NK-92 treated with Interleukin-12 subunit alpha and Interleukin-12 subunit beta, amount 100 ng/mL, for 24 hours (cell line): ENCODE results near the gene CCDC185.
"Not testable (repeated sequence)": the region's sequence is repeated elsewhere in the genome, so short reads cannot be mapped to it uniquely, and the experiment has no call there.

ENCODE experiments used
- DNase-seq: peaks from one replicate; lab custom pipeline; 2025; lab: John Stamatoyannopoulos, UW

The CCDC185 gene

DNA sequence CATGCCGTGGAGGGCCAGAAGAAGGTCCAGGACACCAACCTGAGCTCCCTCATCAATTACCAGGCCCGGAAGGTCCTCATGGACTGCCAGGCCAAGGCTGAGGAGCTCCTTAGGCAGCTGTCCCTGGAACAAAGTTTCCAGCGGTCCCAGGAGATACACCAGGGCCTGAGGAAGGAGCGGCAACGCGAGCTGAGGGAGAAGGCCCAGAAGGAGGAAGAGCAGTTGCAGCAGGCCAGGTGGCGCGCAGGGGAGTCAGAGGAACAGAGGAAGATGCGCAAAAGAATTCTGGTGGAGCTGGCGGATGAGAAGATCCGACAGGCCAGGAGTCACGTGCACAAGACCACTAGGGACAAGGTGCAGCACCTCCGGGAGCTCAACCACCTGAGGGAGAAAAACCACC, 1.5 kb downstream of the CCDC185 start:
- DNase-seq, result no peak

DNA sequence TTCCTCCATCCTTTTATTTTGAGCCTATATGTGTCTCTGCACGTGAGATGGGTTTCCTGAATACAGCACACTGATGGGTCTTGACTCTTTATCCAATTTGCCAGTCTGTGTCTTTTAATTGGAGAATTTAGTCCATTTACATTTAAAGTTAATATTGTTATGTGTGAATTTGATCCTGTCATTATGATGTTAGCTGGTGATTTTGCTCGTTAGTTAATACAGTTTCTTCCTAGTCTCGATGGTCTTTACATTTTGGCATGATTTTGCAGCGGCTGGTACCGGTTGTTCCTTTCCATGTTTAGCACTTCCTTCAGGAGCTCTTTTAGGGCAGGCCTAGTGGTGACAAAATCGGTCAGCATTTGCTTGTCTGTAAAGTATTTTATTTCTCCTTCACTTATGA, 6.2 kb downstream of the CCDC185 start:
- not testable (repeated sequence) for DNase-seq

DNA sequence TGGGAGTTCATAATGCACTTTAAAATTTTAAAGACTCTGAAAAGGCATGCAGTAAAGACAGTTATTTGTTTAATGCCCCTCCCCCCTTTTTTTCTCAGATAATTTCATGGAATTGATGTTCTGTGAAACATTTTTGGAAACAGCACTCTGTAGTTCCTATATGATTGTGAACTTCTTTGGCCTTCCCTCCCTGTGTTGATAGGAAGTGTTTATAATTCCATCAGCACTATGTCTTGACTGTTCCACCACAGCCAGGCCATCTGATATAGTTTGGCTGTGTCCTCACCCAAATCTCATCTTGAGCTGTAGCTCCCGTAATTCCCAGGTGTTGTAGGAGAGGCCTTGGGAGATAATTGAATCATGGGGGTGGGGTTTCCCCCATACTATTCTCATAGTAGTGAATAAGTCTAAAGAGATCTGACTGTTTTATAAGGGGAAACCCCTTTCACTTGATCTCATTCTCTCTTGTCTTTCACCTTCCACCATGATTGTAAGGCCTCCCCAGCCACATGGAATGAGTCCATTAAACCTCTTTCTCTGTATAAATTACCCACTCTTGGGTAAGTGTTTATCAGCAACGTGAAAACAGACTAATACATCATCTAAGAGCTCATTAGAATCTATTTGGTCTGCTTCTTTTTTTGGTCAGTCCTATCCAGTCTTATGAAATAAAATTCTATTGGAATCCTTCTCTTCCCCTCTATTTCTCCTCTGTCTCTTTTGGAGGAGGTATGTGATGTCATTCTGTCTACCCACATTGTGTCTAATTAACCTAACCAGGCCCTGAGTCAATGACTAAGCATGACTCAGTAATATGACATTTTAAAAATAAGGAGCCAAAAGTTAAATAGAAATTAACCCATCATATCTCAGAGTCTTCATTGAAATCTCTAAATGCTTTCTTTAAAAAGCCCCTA, 8.9 kb downstream of the CCDC185 start:
- no peak for DNase-seq

DNA sequence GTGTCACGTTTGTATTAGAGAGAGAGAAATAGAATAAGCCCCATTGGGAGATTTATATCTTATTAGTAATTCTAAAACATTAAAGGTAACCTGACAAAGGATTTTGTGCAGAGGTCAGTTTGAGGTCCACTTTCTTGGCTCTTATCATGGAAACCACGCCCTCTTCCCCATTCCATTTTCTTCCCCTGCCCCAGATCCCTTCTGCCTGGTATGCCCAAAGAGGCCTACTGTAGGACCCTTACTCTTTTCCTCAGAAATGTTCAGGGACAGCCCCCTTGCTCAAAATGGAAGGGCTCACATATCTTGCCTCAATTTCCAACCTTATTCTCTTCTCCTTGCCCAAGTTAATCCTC, 9.6 kb downstream of the CCDC185 start:
- DNase-seq, result no peak

DNA sequence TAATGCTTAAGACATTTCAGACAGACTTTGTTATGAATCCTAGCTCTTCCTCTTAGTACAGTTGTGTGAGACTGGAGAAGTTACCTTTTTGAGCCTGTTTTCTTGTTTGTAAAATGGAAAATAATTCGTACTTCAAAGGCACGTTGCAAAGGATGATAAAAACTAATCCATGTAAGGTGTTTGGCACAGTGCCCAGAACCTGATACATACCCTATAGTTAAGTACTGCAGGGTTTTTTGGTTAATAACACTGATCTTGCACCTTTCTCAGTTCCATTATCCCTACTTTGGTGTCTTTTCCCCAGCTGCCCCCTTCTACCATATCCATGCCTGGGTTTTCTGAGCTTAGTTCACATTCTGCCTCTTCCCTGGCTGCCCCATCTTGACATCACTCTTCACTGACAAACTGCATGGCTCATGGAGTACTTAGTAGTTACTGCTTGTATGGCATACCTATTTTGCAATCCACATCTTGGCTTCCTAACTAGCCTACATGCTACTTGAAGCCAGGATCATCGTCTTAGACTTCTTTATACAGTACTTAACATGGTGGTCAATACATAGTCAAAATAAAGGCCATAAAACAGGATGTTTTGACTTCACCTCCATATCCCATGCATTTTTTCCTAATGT, 10.1 kb downstream of the CCDC185 start:
- DNase-seq, result no peak

DNA sequence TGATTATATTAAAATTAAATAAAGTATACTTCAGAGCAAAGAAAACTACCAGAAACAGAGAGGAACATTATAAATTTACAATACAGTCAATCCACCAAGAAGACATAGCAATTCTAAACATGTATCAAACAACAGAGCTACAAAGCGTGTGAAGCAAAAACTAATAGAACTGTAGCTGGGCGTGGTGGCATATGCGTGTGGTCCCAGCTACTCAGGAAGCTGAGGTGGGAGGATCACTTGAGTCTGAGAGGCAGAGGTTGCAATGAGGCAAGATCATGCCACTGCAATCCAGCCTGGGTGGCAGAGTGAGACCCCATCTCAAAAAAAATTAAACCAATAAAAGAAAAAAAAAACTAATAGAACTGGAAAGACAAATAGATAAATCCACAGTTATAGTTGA, 12.3 kb downstream of the CCDC185 start:
- no peak for DNase-seq

DNA sequence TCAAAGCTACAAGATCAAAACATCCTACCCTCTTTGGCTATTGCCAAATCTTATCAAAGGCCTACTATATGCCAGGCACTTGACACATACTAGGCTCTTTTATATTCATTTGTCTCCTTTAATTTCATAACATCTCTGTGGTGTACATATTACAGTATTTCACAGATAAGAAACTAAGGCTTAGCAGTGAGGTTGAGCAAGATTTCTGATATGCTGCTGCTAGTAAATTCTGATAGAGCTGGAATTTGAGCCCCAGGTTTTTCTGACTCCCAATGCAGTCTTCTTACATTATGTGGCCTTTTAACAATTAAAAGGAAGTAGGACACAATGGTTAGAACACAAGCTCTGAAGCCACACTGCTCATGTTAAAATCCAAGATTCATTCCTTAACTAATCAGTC, 16.8 kb downstream of the CCDC185 start:
- no peak for DNase-seq

DNA sequence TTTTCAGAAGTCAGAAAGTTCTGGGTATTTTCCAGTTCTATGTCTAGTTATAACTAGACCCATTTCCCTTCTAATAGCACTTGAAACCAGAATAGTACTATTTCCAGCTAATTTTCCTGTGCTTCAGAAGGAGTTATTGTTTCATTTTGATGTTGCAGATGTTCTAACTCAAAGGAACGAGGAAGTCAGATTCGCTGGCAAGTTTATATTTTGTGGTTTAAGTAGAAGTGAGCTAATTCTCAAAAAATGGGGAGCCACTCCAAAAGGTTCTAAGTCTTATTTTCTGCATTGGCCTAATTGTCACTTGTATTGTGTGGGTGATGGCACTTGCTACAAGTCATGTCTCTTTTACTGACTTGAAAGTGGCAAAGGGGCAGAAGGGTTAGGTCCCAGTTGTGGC, 18.1 kb downstream of the CCDC185 start:
- DNase-seq, result no peak

DNA sequence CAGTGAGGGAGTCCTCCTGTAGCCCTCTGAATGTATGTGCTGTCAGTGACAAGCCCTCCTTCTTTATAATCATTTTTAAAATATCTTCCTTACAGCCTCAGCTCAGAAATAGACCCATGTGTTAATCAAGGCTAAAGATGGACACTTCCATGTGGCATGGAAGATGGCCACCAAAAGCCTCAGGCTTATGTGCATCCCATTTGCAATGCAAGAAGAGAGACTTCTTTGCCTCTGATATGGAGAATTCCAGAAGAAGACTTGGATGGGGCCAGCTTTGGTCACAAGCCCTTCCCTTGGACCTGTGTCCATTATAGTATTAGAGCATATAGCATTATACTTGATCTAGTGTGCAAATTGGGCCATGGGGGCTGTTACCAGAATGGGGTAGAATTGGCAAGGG, 18.5 kb downstream of the CCDC185 start:
- no peak for DNase-seq

DNA sequence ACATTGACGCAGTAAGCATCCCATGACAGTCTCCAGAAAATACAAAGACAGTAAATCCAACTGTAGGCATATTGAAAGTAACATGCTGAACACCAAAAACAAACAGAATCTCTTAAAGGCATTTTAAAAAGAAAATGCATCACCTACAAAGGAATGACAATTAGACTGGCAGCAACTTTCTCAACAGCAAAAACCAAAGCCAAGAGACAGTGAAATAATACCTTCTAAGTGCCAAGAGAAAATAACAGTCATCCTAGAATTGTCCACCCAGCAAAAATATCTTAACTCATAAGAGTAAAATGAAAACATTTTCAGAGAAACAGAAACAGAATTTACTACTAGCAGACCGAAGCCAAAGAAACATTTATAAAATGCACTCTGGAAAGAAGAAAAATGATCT, 20.0 kb downstream of the CCDC185 start:
- DNase-seq, result no peak

DNA sequence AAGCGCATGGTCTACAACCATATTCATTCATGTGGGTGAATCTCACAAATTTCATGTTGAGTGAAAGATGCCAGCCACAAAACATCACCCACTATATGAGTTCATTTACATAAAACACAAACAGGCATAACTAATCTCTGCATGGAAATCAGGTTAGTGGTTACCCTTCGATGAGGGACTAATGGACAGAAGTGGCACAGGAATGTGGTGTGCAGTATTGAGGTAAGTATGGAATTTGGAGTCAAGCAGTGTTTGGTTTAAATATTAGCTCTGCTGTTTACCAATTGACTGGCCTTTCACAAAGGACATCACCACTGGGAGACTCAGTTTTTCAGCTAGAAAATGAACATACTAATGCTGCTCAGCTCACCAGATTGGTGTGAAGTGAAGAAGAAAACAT, 24.2 kb downstream of the CCDC185 start:
- DNase-seq, result no peak

DNA sequence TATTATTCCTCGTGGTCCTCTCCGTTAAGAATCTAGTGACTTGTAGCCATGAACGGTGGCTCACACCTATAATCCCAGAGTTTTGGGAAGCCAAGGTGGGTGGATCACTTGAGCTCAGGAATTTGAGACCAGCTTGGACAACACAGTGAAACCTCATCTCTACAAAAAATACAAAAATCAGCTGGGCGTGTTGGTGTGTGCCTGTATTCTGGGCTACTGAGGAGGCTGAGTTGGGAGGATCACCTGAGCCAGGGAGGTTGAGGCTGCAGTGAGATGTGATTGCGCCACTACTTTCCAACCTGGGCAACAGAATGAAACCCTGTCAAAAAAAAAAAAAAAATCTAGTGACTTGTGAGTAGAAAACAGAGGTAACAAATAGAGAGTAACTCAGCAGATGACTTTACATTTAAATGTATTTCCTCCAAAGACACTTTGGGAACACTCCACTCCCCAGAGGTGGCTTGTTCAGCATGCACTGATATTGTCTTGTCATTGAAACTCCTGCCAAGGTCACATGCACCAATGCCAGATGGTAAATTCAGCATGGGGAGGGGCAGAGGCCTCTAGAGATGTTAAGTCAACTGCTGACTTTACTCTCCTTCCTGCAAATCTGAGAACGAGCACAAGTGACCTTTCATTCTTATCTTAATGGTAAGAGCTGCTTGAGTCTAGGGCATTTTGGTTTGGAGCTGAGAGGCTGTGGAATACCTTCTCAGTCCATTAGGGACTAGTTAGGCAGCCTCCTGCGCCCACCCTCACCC, 24.9 kb downstream of the CCDC185 start:
- DNase-seq, result no peak

DNA sequence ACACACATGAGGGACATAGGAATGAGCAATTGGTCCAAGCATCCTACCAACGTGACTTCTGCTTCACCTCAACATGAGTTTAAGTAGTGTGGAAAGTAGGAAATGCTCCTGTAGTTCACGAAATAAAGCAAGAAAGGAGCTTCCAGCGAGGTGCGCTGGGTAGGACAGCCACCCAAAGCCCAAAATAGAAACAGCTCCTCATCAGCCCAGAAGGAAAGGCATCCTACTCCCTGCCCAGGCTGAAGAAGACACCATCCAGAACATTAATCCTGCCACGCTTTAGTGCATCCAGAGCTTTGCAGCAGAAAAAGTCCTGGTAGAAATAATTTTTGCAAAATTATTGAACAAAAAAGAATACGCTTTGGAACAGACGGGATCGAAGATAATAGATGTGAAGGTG, 25.9 kb downstream of the CCDC185 start:
- DNase-seq, result no peak

DNA sequence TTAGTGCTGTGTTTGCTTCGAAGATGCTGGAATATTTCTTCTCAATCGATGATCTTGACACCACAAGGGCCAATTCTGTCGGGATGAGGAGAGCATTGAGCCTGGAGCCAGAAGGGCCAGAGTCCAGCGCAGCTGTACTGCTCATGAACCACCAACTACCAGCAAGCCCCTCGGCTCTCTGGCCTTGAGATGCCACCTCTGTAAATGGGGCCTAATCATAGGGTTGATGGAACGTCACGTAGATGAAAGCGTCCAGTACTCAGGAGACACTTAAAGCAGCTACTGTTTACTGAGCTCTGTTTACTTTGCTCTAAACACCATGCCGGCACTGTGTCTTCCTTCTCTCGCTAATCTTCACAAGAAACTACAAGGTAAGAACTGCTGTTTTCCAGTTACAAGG, 26.3 kb downstream of the CCDC185 start:
- no peak for DNase-seq

DNA sequence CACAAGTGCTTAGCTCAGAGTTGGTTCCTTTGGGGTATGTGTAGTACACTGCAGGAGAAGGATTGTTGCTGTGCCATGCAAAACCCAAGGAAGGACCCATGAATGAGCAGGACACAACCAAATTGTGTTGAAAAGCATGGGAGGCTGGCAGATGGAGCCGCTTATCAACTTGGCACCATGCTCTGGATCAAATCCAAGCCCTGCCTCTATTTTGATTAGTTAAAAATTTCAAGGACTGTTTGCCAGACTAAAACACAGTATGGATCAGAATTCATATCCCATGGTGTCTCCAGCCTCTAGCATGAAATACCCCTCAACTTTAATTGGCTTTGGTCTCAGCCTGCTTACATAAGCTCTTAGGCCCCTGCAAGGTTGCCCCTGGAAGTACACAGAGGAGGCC, 27.8 kb downstream of the CCDC185 start:
- no peak for DNase-seq

DNA sequence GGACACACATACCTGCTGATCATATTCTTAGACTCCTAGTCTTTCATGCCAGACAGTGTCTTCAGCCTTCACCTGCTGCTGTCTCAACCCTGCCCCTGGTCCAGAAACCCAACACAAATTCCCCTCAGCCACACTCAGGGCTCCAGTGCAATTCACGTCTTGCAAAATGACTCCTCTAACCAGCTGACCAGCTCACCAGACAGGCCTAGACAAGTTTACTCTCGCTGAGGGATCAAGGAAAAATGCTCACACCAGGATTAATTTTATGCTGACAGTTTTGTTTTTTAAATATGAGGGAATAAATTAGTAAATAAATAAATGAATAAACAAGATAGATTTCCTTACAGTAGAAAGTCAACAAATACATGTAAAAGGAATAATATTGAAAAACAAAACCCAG, 28.5 kb downstream of the CCDC185 start:
- no peak for DNase-seq

DNA sequence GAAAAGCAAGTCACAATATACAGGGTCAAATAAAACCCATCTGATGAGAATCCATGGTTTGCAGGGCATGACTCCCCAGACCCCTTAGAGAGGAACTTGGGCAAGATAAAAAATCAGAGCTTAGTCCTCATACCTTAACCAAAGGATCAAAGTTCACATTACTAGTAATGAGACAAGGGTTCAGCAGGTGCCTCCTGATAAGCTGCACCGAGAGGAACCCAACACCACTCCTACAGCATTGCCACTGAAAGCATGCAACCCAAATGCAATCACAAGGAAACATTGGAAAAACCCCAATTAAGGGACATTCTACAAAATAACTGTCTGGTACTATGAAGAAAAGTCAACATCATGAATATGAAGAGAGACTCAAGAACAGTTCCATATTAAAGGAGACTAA, 29.7 kb downstream of the CCDC185 start:
- no peak for DNase-seq

DNA sequence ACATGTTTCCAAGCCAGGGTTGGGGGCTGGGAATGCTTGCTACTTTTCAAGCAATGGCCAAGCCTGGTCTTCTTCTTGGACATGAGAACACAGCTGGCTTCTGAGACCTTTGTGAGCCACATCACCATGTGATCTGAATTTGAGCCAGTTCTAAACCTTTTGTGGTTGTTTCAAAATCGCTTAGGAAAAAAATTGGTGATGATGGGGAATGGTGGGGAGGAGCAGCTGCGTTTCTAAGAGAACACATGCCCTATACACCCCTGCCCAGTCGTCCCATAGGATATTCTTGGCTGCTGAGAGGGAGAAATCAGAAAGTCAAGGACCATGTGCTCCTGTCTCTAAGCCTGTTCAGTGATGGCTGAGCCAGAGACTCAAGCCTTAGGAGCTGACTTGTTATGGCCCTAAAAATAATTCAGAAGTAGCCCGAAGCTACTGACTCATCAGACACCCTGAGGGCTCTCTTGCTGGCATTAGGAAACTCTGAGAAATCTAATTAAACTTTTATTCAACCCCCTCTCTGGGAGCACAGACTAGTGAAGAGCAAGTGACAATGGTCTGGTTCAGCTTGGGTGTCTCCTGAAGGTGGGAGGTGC, 30.5 kb downstream of the CCDC185 start:
- no peak for DNase-seq

DNA sequence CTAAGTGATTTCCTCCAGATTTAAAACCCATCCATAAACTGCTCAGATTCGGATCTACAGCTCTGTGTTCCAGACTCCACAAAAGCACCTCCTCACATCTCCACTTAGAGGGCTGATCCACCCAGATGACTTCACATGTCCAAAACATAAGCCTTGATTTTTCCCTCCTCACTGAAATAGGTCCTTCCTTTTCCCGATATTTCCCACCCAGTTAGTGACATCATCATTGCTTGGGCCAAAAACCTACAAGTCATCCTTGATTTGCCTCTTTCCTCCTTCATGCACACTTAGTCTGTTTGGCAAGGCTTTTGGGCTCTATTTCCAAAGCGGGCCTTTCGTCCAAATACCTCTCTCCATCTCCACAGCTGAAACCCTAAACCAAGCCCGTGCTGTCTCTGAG, 32.3 kb downstream of the CCDC185 start:
- no peak for DNase-seq

DNA sequence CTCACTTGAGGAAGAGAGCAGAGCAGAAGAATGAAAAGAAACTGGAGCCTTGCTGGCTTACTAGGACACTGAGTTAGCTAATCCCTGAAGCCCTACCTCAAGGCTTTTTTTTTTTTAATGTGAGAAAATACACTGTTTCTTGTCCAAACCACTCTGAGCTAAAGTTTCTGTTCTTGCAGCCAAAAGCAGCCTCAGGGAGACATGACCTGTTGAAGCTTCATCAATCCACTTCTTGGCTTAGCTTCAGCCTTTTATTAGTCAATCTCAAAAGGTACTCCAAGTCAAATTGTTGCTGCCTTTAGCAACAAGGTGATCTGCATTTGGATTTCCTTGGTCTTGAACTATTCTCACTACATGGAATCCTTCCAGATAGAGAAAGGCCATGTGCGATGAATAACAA, 33.7 kb downstream of the CCDC185 start:
- DNase-seq, result no peak

DNA sequence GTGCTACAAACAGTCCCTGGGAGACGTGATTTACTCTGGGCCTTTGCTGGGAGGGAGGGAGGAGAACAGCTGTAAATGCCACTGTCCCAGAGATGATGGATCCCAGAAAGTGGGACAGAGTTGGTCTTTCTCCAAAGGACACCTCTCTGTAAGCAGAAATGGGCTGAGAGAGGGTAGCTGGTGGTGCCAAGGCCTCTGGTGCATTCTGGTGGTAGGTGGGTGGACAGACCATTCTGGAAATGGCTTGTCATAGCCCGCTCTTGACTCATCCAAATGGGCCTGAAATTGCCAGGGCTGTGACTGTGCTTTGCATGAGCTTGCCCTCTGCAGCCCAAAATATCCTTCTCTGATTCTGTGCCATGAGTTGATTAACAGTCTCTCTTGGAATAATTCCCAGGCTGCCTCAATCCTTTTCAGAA, 36.1 kb downstream of the CCDC185 start:
- DNase-seq, result no peak

DNA sequence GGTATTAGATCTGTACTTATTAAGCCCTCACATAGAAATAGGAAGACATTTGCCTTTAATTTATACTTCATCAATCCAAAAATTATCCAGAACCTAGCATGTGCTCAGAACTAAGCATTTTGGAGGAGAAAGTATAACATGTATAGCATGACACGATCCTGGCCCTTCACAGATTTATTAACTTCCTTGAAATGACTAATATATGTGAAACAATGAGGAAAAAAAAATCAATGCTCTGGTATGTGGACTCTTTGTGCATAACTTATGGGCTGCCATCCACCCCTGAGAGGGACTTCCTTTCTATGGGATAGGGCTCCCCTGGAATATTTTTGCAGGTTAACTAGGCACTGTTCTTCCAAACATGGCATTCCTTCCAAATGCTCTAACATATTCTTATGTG, 36.6 kb downstream of the CCDC185 start:
- no peak for DNase-seq

DNA sequence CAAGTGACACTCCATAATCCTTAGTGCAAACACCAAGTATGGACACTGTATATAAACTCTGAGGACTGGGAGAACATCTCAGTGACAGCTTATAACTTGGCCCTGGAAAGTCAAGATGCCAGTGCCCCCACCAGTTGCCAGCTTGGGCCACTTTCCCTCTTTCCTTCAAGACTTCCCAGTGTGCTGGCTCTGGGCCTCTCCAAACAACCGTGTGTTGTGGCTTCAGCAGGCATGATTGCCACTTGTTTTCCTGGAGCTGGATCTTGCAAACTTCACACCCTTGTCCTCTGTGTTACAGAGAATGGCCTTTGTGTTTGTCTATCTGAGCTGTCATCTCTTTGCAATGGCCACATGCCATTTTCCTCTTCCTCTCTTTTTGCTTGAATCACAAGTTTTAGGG, 37.0 kb downstream of the CCDC185 start:
- no peak for DNase-seq
